Left lobe of liver (tissue), 2 donors: ENCODE results near the gene TMIGD2. TPM values are rescaled to one million over a fixed set of nuclear protein-coding genes. Genes with fewer than 3 reads are reported as not detected.

Experiments
- ATAC-seq: fragments of 200-7000 bp; cut with Tn5 transposase; one replicate; pipeline ENCODE4 v1.9.1; 2020; ENCODE audit warnings: mild to moderate bottlenecking, moderate library complexity
- DNase-seq: peaks from one replicate; pipeline ENCODE4 v3.0.0-alpha.2; 2020; ENCODE audit warnings: low spot score
- total RNA-seq: library from RNA; stranded (reverse); gene quantifications from one replicate; pipeline ENCODE4 v1.2.1, GENCODE V29; 2021
- donor health status: DM: no; HTN: no; CAD: no; lungs with moderate emphysema.
- donor health status: DM: no; HTN: yes; CAD: no.

TMIGD2 gene
- total RNA-seq, 1 donor from 2014 or later, result 0.25 TPM

DNA sequence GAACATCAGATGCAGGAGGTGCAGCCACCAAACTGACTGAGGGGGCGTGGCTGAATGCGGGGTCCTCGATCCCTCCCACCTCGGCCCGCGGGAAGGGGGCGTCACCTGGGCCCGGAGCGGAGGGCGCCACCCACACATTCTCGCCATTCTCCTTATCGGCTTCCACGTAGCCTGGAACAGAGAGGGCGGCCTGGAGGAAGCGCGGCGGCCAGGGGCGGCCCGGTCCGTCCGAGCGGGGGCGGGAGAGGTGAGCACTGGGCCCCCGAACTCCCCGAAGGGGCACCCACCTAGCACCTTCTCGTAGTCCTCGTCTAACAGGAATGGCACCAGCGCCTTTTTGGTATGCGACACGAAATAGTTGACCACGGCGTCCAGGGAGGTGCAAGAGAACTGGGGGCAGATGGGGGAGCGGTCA, 24.7 kb upstream of the TMIGD2 start:
- ATAC-seq (no peak), DNase-seq (no peak)

- ATAC-seq, result no peak
Measured at GRCh38 chr19:4326215-4326836, 24.1 kb upstream of the TMIGD2 start.

GRCh38 chr19:4324228-4324627, 22.0 kb upstream of the TMIGD2 start:
- no peak for ATAC-seq
- DNase-seq, result no peak

More at GRCh38 chr19:4326215-4326836, 24.1 kb upstream of the TMIGD2 start:
- DNase-seq, result no peak

- ATAC-seq (no peak), DNase-seq (no peak)
Measured at GRCh38 chr19:4323692-4324091, 21.5 kb upstream of the TMIGD2 start.

DNA sequence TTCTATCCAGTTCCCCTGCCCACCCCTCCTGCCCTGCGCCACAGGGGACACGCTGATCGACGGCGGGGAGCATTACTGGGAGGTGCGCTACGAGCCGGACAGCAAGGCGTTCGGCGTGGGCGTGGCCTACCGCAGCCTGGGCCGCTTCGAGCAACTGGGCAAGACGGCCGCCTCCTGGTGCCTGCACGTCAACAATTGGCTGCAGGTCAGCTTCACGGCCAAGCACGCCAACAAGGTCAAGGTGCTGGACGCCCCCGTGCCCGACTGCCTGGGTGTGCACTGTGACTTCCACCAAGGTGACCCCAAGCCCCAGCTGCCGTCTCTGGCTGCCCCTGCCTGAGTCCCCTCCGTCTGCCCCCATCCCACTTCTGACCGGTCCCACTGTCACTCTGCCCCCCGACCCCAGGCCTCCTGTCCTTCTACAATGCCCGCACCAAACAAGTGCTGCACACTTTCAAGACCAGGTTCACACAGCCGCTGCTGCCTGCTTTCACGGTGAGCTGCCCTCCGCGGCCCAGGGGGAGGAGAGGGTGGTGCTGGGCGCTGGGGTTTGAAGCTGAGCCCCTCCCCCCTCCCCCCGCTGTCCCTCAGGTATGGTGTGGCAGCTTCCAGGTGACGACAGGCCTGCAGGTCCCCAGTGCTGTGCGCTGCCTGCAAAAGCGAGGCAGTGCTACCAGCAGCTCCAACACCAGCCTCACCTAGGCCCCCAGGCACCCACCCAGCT, 20.9 kb upstream of the TMIGD2 start:
- DNase-seq, result peak; percentile 59
- peak; percentile 77 for ATAC-seq

- ATAC-seq (no peak), DNase-seq (no peak)
Measured at GRCh38 chr19:4320419-4320818, 18.2 kb upstream of the TMIGD2 start.

GRCh38 chr19:4319067-4319718, 17.0 kb upstream of the TMIGD2 start:
- ATAC-seq (no peak), DNase-seq (no peak)

- no peak for ATAC-seq
- no peak for DNase-seq
Measured at GRCh38 chr19:4318460-4318859, 16.3 kb upstream of the TMIGD2 start.

DNA sequence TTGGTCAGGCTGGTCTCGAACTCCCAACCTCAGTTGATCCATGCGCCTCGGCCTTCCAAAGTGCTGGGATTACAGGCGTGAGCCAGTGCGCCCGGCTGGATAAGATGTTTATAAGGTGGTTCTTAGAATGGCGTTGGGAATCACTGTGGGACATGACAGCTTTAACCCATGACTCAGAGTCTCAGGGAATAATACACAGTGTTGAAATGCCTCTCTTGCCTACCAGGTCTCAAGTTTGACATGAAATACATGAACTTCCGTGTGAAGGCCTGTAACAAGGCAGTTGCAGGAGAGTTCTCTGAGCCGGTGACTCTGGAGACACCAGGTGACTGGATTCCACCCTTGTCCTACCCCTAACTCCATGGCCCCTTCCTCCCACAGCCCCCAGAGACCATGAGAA, 14.8 kb upstream of the TMIGD2 start:
- ATAC-seq (no peak), DNase-seq (no peak)

DNA sequence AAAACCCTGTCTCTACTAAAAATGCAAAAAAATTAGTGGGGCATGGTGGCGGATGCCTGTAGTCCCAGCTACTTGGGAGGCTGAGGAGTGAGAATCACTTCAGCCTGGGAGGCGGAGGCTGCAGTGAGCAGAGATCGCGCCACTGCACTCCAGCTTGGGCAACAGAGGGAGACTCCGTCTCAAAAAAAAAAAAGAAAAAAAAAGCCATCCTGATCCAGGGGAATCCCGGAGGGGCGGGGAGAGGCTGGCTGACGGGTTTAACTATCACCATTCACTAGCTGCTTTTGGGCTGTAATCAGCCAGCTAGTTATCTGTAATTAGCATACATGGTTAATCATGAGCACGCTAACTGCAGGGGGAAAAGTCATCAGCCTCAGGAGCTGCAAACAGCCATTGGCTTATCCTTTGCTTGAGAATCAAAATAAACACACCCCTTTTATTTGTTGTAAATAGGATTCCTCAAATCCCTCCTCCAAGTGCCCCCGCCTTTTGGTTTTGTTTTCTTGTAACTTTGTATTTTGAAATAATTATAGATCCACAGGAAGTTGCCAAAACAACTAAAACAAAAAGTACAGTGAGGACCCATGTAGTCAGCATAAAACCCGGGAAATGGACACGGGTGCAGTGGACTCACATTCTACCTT, 11.8 kb upstream of the TMIGD2 start:
- DNase-seq (no peak), ATAC-seq (peak; percentile 81)

- no peak for ATAC-seq
- DNase-seq, result no peak
Measured at GRCh38 chr19:4310247-4311121, 8.3 kb upstream of the TMIGD2 start.

GRCh38 chr19:4305659-4306058, 3.5 kb upstream of the TMIGD2 start:
- no peak for ATAC-seq
- DNase-seq, result no peak

DNA sequence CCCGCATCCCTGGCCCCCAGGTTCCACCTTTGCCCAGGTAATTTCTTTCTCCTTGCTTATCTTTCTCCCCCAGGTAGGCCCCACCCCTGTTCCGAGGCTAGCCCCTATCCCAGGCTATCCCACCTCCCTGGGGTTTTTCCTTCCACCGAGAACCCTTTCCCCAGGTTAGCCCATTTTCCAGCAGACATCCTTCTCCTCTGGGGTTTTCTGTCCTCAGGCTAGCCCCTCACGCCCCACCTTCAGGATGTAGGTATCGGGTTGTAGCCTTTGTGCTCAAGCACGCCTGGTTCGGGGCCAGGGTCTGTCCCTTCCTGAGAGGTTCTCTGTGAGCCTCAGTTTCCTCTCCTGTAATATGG, 3.0 kb upstream of the TMIGD2 start:
- ATAC-seq, result no peak
- no peak for DNase-seq

DNA sequence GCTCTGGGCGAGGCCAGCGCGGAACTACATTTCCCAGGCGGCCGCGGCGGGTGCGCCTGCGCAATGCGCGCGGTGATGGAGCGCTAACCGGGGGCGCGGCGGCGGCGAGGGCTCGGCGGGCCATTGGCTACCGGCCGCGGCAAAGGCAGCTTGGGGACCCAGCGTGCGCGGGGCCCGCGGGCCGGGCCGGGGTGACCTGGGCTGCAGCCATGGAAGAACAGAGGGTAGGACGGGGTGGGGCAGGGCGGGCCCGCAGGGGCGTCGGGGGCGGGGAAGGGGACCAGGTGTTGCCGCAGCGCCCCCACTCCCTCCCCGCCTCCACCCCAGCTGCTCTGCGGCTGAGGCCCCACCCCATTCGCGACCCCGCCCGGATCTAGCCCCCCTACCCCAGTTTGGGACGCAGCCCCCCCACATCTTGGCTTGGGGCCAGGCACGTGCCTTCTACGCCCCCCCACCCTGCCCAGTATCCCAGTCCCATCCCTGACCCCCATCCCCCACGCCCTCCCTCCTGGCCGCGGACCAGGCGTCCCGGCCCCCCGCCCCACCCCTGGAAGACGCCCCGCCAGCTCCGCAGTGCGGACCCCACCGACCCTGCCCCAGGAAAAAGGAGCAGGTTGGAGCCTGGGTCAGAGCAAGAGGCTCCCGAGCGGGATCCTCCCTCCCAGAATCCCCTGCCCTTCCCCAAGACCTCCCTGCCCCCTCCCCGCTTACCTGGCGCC, 2.5 kb upstream of the TMIGD2 start, which contains the start of gene FSD1:
TSS of gene FSD1 (plus strand) at position 61 of the 719 bp plus-strand sequence. CDS start at position 210, 149 bp downstream.
- DNase-seq, result no peak
- ATAC-seq, result peak; percentile 21

- ATAC-seq (no peak), DNase-seq (no peak)
Measured at GRCh38 chr19:4303819-4304537, 1.8 kb upstream of the TMIGD2 start.

DNA sequence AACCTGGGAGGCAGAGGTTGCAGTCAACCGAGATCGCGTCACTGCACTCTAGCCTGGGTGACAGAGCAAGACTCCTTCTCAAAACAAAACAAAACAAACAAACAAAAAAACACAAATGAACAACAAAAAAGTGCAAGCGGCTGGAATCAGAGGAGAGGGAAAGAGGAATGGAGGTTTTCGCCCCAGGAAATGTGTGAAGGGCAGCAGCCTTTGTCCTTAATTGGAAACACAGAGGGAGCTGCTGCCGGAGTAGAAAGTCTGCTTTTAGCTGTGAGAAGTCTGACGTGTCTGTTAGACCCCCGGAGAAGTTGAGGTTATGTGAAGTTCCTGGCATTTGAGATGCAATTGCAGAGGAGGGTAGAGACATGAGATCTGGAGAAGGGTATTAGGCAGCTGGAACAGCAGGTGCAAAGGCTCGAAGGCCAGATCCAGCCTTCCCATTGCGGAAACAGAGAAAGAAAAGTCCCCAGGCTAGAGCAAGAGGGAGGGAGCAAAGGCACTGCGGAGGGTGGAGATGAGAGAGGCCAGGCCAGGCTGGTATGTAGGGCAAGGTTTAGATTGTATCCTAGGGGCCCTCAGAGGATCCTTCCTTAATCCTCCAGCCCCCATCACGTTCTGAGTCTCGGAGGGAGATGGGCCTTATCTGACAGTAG, 473 bp downstream of the TMIGD2 start:
- DNase-seq, result no peak
- ATAC-seq, result no peak

DNA sequence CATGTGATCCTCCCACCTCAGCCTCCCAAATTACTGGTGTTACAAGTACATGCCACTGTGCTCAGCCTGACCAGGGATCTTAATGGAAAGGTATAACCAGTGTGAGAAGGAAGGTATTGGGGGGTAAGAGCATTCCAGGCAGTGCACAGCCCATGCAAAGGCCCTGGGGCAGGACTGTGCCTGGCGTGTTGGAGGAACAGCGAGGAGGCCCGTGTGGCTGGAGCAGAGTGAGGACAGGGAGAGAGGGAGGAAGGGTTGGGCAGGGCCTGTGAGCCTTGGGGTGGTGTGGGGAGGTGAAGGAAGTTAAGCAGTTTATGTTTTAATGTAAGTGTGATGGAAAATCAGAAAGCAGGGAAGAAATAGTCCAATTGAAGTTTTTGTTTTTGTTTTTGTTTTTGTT, 1.6 kb downstream of the TMIGD2 start:
- DNase-seq, result no peak
- ATAC-seq, result no peak

GRCh38 chr19:4298810-4299550, 3.2 kb downstream of the TMIGD2 start:
- ATAC-seq (no peak), DNase-seq (no peak)
